Measurements from ENCODE around the gene CENPV. TPM values are rescaled to one million over a fixed set of nuclear protein-coding genes. Genes with fewer than 3 reads are reported as not detected.

CENPV gene
- total and polyA plus RNA-seq, 2 donors from 2014 or later: 9.0 to 42.3 TPM

DNA sequence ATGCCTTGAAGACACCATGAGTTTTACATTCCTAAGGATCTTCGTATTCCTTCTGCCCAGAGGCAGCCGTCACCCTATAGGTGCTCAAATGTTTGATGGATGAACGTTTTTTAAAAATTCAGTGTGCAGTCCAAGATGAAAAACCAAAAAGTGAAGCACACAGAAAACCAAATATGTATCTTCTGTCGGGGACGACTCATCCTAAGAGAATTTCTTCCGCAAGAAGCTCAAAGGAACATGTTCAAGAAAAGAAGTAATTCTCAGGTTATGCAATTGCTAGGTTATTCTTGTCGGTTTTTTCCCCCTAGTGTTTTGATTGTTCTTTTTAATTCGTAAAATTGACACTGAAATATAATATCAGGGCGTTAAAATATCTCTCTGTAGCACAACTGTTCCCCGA lies 1.4 kb downstream of the CENPV start:
- intact Hi-C loops (cut with DNase I): no loop called here
- Histone ChIP-seq H3K9ac (ENCODE audit: low read length in 3 of 3) (peak overlapping the region in 2 of 3 donors; percentile 53 to 55), H3K4me1 (ENCODE audit: control insufficient read depth in 2 of 3, insufficient read depth in 2 of 3, low read depth in 1 of 3, low read length in 3 of 3) (peaks cover 0 to 2% (median 0%) of the 10 kb centered on the region in 3 donors), H3K9me3 (ENCODE audit: control insufficient read depth in 2 of 3, insufficient read depth in 1 of 3, low read length in 3 of 3) (no peaks in the 10 kb centered on the region), H3K27ac (ENCODE audit: low read depth in 2 of 2, low read length in 2 of 2) (no peak overlapping the region), H3K4me3 (ENCODE audit: low read length in 3 of 3) (peak overlapping the region; percentile 65 to 74 (median 73)), H3K36me3 (ENCODE audit: control insufficient read depth in 2 of 3, insufficient read depth in 3 of 3, low read length in 3 of 3) (peaks cover 0 to 3% (median 0%) of the 10 kb centered on the region in 3 donors), H3K27me3 (ENCODE audit: control insufficient read depth, insufficient read depth, low read length) (no peaks in the 10 kb centered on the region)
- DNase-seq: no peak
- FAIRE-seq: no peak
- TF ChIP-seq, protein P1, sequence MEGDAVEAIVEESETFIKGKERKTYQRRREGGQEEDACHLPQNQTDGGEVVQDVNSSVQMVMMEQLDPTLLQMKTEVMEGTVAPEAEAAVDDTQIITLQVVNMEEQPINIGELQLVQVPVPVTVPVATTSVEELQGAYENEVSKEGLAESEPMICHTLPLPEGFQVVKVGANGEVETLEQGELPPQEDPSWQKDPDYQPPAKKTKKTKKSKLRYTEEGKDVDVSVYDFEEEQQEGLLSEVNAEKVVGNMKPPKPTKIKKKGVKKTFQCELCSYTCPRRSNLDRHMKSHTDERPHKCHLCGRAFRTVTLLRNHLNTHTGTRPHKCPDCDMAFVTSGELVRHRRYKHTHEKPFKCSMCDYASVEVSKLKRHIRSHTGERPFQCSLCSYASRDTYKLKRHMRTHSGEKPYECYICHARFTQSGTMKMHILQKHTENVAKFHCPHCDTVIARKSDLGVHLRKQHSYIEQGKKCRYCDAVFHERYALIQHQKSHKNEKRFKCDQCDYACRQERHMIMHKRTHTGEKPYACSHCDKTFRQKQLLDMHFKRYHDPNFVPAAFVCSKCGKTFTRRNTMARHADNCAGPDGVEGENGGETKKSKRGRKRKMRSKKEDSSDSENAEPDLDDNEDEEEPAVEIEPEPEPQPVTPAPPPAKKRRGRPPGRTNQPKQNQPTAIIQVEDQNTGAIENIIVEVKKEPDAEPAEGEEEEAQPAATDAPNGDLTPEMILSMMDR (IDR thresholded peaks at IDR 0.05; ENCODE audit: borderline replicate concordance, extremely low read depth, insufficient read depth): no peak

DNA sequence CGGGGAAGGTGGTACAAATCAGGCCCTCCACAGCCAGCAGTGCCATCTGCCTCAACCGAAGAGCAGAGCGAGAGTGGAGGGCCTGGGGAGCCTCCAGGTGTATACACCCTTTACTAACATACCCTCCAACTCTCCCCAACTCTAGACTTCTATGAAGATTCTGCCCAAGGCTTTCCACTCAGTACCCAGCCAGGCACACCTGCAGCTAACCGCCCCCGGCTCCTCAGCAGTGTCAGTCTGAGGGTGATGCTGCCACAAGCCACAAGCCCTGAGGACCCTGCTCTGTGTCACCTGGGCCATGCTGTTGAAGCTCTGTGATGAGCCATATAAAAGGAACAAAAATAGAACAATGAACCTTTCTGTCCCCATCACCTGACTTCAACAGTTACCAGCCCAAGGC lies 3.8 kb downstream of the CENPV start:
- no peak for FAIRE-seq
- intact Hi-C loops (cut with DNase I): no loop called here

DNA sequence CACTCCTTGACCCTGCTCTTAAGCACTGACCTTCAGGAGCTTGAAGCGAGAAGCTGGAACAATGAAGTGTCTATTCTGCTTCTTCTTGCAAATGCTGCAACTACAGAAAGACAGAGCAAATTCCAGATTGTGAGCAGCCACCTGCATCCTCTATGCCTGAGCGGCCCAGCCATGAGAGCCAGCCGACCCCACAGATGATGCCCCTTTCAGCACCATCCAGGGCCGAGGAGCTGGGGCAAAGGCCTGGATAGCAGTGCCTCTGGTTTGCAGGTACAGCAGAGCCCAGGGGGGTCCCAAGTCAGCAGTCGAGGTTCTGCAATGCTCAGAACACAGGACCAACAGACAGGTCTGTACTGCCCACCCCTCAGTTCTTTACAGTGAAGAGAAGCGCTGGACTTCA lies 4.7 kb downstream of the CENPV start:
- FAIRE-seq: no peak
- H3K27ac ChIP-seq (ENCODE audit: low read depth in 2 of 2, low read length in 2 of 2): no peak overlapping the region
- peaks cover 0 to 6% (median 0%) of the 10 kb centered on the region in 3 donors for H3K36me3 ChIP-seq (ENCODE audit: control insufficient read depth in 2 of 3, insufficient read depth in 3 of 3, low read length in 3 of 3)
- DNase-seq: peak in 3 of 5 donors; percentile 22 to 31 (median 26)
- H3K4me1 ChIP-seq (ENCODE audit: control insufficient read depth in 2 of 3, insufficient read depth in 2 of 3, low read depth in 1 of 3, low read length in 3 of 3): peaks cover 0 to 1% (median 0%) of the 10 kb centered on the region in 3 donors
- TF ChIP-seq, protein P1 (IDR thresholded peaks at IDR 0.05; ENCODE audit: borderline replicate concordance, extremely low read depth, insufficient read depth): no peak
- intact Hi-C loops (cut with DNase I): no loop called here
- no peak overlapping the region for H3K4me3 ChIP-seq (ENCODE audit: low read length in 3 of 3)
- H3K9ac ChIP-seq (ENCODE audit: low read length in 3 of 3): no peak overlapping the region
- no peaks in the 10 kb centered on the region for H3K27me3 ChIP-seq (ENCODE audit: control insufficient read depth, insufficient read depth, low read length)
- no peaks in the 10 kb centered on the region for H3K9me3 ChIP-seq (ENCODE audit: control insufficient read depth in 2 of 3, insufficient read depth in 1 of 3, low read length in 3 of 3)

More for the DNA sequence above, 3.8 kb downstream of the CENPV start:
- Histone ChIP-seq H3K4me1 (ENCODE audit: control insufficient read depth in 2 of 3, insufficient read depth in 2 of 3, low read depth in 1 of 3, low read length in 3 of 3) (peaks cover 0 to 2% (median 0%) of the 10 kb centered on the region in 3 donors), H3K9ac (ENCODE audit: low read length in 3 of 3) (no peak overlapping the region), H3K9me3 (ENCODE audit: control insufficient read depth in 2 of 3, insufficient read depth in 1 of 3, low read length in 3 of 3) (no peaks in the 10 kb centered on the region), H3K4me3 (ENCODE audit: low read length in 3 of 3) (no peak overlapping the region), H3K27me3 (ENCODE audit: control insufficient read depth, insufficient read depth, low read length) (no peaks in the 10 kb centered on the region), H3K36me3 (ENCODE audit: control insufficient read depth in 2 of 3, insufficient read depth in 3 of 3, low read length in 3 of 3) (peaks cover 0 to 3% (median 0%) of the 10 kb centered on the region in 3 donors), H3K27ac (ENCODE audit: low read depth in 2 of 2, low read length in 2 of 2) (no peak overlapping the region)
- no peak for DNase-seq
- TF ChIP-seq, protein P1 (IDR thresholded peaks at IDR 0.05; ENCODE audit: borderline replicate concordance, extremely low read depth, insufficient read depth): no peak

Measured in kidney (tissue), 14 donors.